DOHH2 (cell line): Measurements from ENCODE around the gene MYO1B.
"Not testable (repeated sequence)": the region's sequence is repeated elsewhere in the genome, so short reads cannot be mapped to it uniquely, and the experiment has no call there.

Source experiments
- H3F3A ChIP-seq: fragments of 200-600 bp; sonication (generic), shearing (Covaris generic); 2 replicates; pipeline ENCODE4 v1.6.0; 2016; ENCODE audit warnings: antibody characterized with exemption, mild to moderate bottlenecking; ENCODE audit not compliant: control insufficient read depth, insufficient read depth
- H3K27ac ChIP-seq: fragments of 200-600 bp; sonication (generic); 2 replicates; pipeline ENCODE4 v1.5.1; 2014; ENCODE audit warnings: low read depth, mild to moderate bottlenecking, low read length, moderate library complexity
- H3K27me3 ChIP-seq: fragments of 200-600 bp; sonication (generic); 2 replicates; pipeline ENCODE4 v1.6.1; 2014; ENCODE audit warnings: mild to moderate bottlenecking, low read length, mixed read lengths; ENCODE audit not compliant: control insufficient read depth
- H3K36me3 ChIP-seq: fragments of 200-600 bp; sonication (generic); 2 replicates; pipeline ENCODE4 v1.6.1; 2014; ENCODE audit warnings: mild to moderate bottlenecking, low read length, moderate library complexity, mixed read lengths; ENCODE audit not compliant: control insufficient read depth
- H3K4me1 ChIP-seq: fragments of 200-600 bp; sonication (generic); 2 replicates; pipeline ENCODE4 v1.6.1; 2014; ENCODE audit warnings: mild to moderate bottlenecking, low read length, mixed read lengths; ENCODE audit not compliant: control insufficient read depth
- H3K4me2 ChIP-seq: fragments of 200-600 bp; sonication (generic); 2 replicates; pipeline ENCODE4 v1.6.0; 2014; ENCODE audit warnings: mild to moderate bottlenecking, low read length, moderate library complexity
- H3K4me3 ChIP-seq: fragments of 200-600 bp; sonication (generic); 2 replicates; pipeline ENCODE4 v1.5.1; 2014; ENCODE audit warnings: mild to moderate bottlenecking, low read length, mixed read lengths
- H3K79me2 ChIP-seq: fragments of 200-600 bp; sonication (generic); 2 replicates; pipeline ENCODE4 v1.6.1; 2014; ENCODE audit warnings: mild to moderate bottlenecking, low read length, mixed read lengths; ENCODE audit not compliant: control insufficient read depth
- H3K9me2 ChIP-seq: fragments of 200-600 bp; sonication (generic); replicated peaks from 2 replicates; pipeline ENCODE4 v1.6.1; 2014; ENCODE audit warnings: mild to moderate bottlenecking, low read length, mixed read lengths; ENCODE audit not compliant: control insufficient read depth
- H3K9me3 ChIP-seq: fragments of 200-600 bp; sonication (generic); 2 replicates; pipeline ENCODE4 v1.6.1; 2014; ENCODE audit warnings: antibody characterized with exemption, low read length, mixed read lengths; ENCODE audit not compliant: control insufficient read depth, insufficient read depth
- H4K20me1 ChIP-seq: fragments of 200-600 bp; sonication (generic); 2 replicates; pipeline ENCODE4 v1.6.0; 2014; ENCODE audit warnings: low read depth, mild to moderate bottlenecking, antibody characterized with exemption, low read length, moderate library complexity; ENCODE audit not compliant: control insufficient read depth, insufficient read depth
- EZH2phosphoT487 ChIP-seq: fragments of 200-600 bp; sonication (generic); IDR thresholded peaks from 2 replicates; pipeline ENCODE4 v1.6.1; 2017; ENCODE audit warnings: borderline replicate concordance, mild to moderate bottlenecking, antibody characterized with exemption, low read length, moderate library complexity, mixed read lengths
- TF ChIP-seq, protein P1 (sequence below): fragments of 200-600 bp; sonication (generic); IDR thresholded peaks from one replicate; pipeline ENCODE4 v1.5.1; 2014; ENCODE audit warnings: antibody characterized with exemption, mild to moderate bottlenecking, low read depth, low read length; ENCODE audit not compliant: poor library complexity, severe bottlenecking

Gene MYO1B

GRCh38 chr2:191453761-191454160 is 208.6 kb downstream of the MYO1B start:
- no peaks in the 10 kb centered on the region for H3K4me1 ChIP-seq
- TF ChIP-seq EZH2phosphoT487 = no peak
- TF ChIP-seq, protein P1, sequence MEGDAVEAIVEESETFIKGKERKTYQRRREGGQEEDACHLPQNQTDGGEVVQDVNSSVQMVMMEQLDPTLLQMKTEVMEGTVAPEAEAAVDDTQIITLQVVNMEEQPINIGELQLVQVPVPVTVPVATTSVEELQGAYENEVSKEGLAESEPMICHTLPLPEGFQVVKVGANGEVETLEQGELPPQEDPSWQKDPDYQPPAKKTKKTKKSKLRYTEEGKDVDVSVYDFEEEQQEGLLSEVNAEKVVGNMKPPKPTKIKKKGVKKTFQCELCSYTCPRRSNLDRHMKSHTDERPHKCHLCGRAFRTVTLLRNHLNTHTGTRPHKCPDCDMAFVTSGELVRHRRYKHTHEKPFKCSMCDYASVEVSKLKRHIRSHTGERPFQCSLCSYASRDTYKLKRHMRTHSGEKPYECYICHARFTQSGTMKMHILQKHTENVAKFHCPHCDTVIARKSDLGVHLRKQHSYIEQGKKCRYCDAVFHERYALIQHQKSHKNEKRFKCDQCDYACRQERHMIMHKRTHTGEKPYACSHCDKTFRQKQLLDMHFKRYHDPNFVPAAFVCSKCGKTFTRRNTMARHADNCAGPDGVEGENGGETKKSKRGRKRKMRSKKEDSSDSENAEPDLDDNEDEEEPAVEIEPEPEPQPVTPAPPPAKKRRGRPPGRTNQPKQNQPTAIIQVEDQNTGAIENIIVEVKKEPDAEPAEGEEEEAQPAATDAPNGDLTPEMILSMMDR = no peak
- no peaks in the 10 kb centered on the region for H3F3A ChIP-seq
- H3K4me2 ChIP-seq = no peak overlapping the region
- no peaks in the 10 kb centered on the region for H3K9me3 ChIP-seq
- no peaks in the 10 kb centered on the region for H3K27me3 ChIP-seq
- H4K20me1 ChIP-seq = no peaks in the 10 kb centered on the region
- H3K27ac ChIP-seq = no peak overlapping the region
- no peaks in the 10 kb centered on the region for H3K9me2 ChIP-seq
- no peaks in the 10 kb centered on the region for H3K79me2 ChIP-seq
- no peaks in the 10 kb centered on the region for H3K36me3 ChIP-seq
- H3K4me3 ChIP-seq = no peak overlapping the region

DNA sequence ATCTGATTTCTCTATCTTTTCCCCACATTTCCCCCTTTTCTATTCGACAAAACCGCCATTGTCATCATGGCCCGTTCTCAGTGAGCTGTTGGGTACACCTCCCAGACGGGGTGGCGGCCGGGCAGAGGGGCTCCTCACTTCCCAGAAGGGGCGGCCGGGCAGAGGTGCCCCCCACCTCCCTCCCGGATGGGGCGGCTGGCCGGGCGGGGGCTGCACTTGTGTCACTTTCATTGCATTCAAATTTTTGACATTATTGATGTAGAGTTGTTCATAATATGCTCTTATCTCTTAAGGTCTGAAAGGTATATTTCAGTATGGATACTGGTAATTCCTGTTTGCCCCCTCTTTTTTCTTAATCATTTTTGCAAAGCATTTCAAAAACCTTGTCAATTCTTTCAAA is 211.3 kb downstream of the MYO1B start:
- not testable (repeated sequence) for H3F3A ChIP-seq, H3K27me3 ChIP-seq, H3K4me2 ChIP-seq, H3K4me1 ChIP-seq, H3K36me3 ChIP-seq, H3K27ac ChIP-seq, H3K9me2 ChIP-seq, H3K4me3 ChIP-seq, H3K79me2 ChIP-seq, H4K20me1 ChIP-seq, H3K9me3 ChIP-seq

DNA sequence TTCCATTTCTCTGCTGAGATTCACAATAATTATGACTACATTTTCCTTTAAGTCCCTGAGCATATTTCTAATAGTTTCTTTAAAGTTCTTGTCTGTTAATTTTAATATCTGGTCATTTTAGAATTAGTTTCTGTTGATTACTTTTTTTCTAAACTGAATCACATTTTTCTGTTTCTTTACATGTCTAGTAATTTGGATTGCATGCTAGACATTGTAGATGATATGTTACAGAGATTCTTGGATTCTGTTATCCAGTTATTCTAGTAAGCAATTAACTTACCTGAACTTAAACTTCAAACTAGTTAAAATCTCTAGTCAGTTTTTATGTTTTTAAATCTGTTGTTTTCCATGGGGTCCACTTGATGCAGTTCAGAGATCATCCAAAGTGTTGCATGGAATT is 214.0 kb downstream of the MYO1B start:
- no peak overlapping the region for H3K4me3 ChIP-seq
- no peaks in the 10 kb centered on the region for H3K9me3 ChIP-seq
- H3K79me2 ChIP-seq = no peaks in the 10 kb centered on the region
- no peaks in the 10 kb centered on the region for H3K9me2 ChIP-seq
- no peak for TF ChIP-seq EZH2phosphoT487
- TF ChIP-seq, protein P1 = no peak
- no peaks in the 10 kb centered on the region for H3F3A ChIP-seq
- H3K27me3 ChIP-seq = no peaks in the 10 kb centered on the region
- no peak overlapping the region for H3K4me2 ChIP-seq
- no peaks in the 10 kb centered on the region for H3K36me3 ChIP-seq
- H3K27ac ChIP-seq = no peak overlapping the region
- no peaks in the 10 kb centered on the region for H3K4me1 ChIP-seq
- H4K20me1 ChIP-seq = no peaks in the 10 kb centered on the region

DNA sequence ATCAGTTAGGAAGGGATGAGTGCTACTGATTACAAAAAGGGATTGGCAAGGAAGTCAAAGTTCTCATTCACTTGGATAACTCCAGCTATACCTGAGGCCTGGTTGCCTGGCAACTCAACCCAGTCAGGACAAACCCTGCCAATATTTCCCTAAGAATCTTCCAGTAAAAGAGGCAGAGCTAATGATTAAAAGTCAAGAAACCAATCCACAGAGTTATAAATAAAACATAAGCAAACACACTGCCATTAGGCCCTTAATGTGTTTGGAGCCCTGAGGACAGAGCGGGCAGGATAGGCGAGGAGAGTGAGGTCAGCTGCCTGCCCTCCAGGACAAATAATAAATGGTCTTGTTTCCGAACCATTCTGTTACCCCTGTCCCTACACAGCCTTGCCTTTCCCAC is 217.2 kb downstream of the MYO1B start:
- no peaks in the 10 kb centered on the region for H3K4me1 ChIP-seq
- H3K27me3 ChIP-seq = no peaks in the 10 kb centered on the region
- no peaks in the 10 kb centered on the region for H3F3A ChIP-seq
- H3K9me3 ChIP-seq = no peaks in the 10 kb centered on the region
- no peaks in the 10 kb centered on the region for H3K79me2 ChIP-seq
- no peaks in the 10 kb centered on the region for H3K9me2 ChIP-seq
- H3K4me2 ChIP-seq = no peak overlapping the region
- TF ChIP-seq EZH2phosphoT487 = no peak
- TF ChIP-seq, protein P1 = no peak
- no peak overlapping the region for H3K27ac ChIP-seq
- H3K4me3 ChIP-seq = no peak overlapping the region
- H4K20me1 ChIP-seq = no peaks in the 10 kb centered on the region
- no peaks in the 10 kb centered on the region for H3K36me3 ChIP-seq
